GM12892 (cell line): ENCODE results near the gene BEX2. TPM values are rescaled to one million over a fixed set of nuclear protein-coding genes. Genes with fewer than 3 reads are reported as not detected.
"Not testable (repeated sequence)": the region's sequence is repeated elsewhere in the genome, so short reads cannot be mapped to it uniquely, and the experiment has no call there.

Source experiments
- DNase-seq: peaks from one replicate; pipeline ENCODE4 v3.0.0; 2011; ENCODE audit not compliant: insufficient read length
- FAIRE-seq: peaks from 2 replicates; lab custom pipeline; 2011; peaks lifted over from hg19 to GRCh38; lab: Jason Lieb, UNC
- POLR2A ChIP-seq: IDR thresholded peaks from 2 replicates; pipeline ENCODE4 v1.6.1; 2011; ENCODE audit warnings: low read depth, low read length, control low read depth
- POLR2AphosphoS5 ChIP-seq: IDR thresholded peaks from 2 replicates; pipeline ENCODE4 v1.6.1; 2011; ENCODE audit warnings: low read depth, low read length, control low read depth
- TAF1 ChIP-seq: IDR thresholded peaks from 2 replicates; pipeline ENCODE4 v1.6.1; 2011; ENCODE audit warnings: low read depth, mild to moderate bottlenecking, control low read depth, low read length, borderline replicate concordance
- polyA plus RNA-seq: library from polyadenylated mRNA; unstranded; fragments of >200 nt; gene quantifications from one replicate; pipeline ENCODE4 v1.2.1, GENCODE V29; 2012; ENCODE audit warnings: missing spikeins, inconsistent platforms; ENCODE audit not compliant: missing spikeins

BEX2 gene
- 4.7 TPM for polyA plus RNA-seq

DNA sequence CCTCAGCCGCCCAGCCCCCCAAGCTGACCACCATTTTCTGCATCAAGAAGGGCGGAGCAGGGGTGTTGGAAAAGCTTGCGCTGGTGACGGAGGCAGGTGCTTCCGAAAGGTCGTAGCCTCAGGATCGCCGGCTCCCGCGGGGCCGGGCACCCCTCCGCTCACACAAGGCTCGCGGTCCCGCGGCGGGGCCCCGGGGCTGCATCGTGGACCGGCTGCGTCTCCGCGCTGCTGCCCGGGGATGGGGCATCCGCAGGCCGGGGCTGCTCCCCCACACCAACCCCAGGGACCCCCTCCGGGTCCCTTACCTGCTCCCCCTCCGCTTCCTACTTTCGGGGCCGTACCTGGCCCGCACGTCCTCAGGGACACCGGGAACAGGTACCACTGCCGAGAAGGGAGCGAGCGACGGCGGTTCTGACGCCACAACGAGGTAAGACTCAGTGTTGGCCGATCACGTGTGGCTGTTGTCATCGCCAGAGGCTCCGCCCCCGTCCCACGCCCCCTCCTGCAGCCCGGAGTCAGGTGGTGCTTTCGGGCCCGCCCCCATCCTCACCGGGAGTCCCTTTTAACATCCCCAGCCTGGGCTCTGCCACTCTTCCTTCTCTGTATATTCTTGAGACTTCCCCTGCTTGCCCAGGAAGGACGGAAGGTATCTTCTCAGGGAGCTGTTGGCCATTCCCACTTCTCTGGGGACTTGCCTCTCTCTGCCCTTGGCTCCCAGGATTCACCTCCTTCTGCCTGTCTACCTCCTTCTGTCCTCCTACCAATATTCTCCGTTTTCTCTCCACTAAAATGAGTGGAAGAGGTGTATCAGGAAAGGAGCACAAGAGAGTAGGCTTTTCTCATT is at the start of gene BEX2:
Gene BEX2 (minus strand): TSS at position 436 of the 844 bp plus-strand sequence. CDS start 1,014 bp downstream, outside the sequence.
- FAIRE-seq (no peak), DNase-seq (peak; percentile 39)
- no peak for TF ChIP-seq TAF1
- no peak for TF ChIP-seq POLR2A
- TF ChIP-seq POLR2AphosphoS5, result no peak

DNA sequence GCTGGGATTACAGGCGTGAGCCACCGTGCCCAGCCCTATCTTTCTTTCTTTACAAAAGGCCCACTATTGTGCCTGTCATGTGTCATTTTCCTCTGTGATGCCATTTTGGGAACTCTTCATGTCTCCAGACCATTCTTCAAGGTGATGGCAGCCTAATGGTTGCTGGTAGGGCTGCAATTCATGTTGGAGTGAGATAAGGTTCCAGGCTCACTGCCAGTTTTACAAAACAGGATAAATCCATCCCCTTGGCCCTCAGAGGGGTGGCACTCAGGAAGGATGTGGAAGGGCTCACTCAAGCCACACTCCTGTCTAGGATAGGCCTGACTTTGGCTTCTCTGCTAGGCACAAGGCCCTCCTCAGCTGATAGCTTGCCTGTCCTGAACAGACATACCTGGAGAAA is 49.3 kb upstream of the BEX2 start:
- TF ChIP-seq POLR2AphosphoS5, result no peak
- no peak for TF ChIP-seq POLR2A
- no peak for TF ChIP-seq TAF1
- DNase-seq, result no peak
- FAIRE-seq, result no peak

DNA sequence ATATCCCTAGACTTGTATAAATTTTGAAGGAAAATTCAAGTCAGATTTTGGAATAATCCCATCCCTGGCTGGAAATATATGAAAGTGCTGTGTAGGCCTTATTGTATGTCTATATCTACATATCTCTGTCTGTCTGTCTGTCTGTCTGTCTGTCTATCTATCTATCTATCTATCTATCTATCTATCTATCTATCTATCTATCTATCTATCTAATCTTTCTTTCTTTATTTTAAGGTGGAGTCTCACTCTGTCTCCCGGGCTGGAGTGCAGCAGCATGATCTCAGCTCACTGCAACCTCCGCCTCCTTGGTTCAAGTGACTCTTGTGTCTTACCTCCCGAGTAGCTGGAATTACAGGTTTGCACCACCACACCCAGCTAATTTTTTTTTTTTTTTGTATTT is 48.8 kb upstream of the BEX2 start:
- not testable (repeated sequence) for FAIRE-seq, DNase-seq

DNA sequence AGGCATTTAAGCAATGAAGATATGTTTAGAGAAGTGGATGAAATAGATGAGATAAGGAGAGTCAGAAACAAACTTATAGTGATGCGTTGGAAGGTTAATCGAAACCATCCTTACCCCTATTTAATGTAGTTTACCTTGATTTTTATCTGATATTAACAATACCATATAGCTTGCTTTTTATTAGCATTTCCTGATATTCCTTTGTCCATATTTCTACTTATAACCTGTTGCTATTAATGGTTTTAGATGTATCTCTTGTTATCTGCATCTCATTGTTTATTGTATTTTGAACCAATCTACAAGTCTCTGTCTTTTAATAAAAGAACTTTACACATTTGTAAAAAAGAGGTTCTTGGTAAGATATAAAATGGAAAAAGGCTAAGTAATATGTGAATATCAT is 47.1 kb upstream of the BEX2 start:
- TF ChIP-seq POLR2A, result no peak
- TF ChIP-seq POLR2AphosphoS5, result no peak
- TF ChIP-seq TAF1, result no peak
- DNase-seq (no peak), FAIRE-seq (no peak)

DNA sequence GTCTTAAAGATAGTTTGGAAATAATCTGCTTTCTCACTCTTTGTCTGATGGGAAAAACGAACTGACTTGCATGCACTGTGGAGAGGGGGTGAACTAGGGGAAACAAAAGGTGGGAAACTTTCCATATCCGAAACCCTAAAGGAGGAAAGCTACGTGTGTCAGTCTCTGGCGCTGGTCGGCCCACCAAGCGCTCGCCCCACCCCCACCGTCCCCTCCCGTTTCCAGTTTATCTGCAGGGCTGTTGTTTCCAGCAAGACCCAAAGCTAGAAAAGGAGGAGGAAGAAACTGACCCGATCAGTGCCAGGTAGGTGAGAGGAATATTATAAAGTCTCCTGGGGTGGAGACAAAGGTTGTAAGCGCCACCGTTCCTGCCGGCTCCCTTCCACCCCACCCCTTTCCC is 46.1 kb upstream of the BEX2 start:
- TF ChIP-seq POLR2A (no peak), POLR2AphosphoS5 (no peak), TAF1 (no peak)
- no peak for DNase-seq
- no peak for FAIRE-seq

DNA sequence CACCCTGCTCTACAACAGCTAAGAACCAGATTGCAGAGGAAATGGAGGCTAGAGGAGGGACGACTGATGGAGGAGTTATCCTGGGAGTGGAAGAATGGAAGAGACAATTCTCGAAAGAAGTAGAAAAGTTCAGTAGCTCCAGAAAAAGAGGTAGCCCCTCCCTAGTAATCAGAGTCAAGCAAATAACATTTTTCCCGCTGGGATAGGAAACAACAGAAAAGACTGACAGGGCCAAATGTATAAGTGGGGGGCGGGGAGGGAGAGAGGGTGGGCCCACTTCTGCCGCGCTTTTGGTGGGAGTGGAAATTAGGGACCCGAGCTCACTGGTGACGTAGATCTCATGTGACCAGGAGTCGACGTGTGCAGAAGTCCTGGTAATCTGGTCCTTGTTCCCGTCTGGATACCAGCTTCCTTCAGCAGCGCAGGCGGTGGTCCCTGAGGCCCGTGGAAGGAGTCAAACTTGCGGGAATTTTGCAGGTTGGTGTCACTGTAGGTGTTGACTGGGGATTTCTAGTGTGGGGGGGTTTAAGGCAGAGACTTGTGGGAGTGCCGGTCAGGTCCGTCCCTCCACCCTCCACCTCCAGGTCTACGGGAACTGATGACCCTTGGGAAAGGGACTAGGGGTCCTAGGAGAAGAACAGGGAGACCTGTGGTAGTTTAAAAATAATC is 45.5 kb upstream of the BEX2 start, which contains the start of gene TCEAL9:
Gene TCEAL9 (plus strand): TSS at position 377 of the 669 bp plus-strand sequence. CDS start 1,179 bp downstream, outside the sequence.
- FAIRE-seq, result no peak
- TF ChIP-seq TAF1, result no peak
- TF ChIP-seq POLR2A, result no peak
- TF ChIP-seq POLR2AphosphoS5, result no peak

DNA sequence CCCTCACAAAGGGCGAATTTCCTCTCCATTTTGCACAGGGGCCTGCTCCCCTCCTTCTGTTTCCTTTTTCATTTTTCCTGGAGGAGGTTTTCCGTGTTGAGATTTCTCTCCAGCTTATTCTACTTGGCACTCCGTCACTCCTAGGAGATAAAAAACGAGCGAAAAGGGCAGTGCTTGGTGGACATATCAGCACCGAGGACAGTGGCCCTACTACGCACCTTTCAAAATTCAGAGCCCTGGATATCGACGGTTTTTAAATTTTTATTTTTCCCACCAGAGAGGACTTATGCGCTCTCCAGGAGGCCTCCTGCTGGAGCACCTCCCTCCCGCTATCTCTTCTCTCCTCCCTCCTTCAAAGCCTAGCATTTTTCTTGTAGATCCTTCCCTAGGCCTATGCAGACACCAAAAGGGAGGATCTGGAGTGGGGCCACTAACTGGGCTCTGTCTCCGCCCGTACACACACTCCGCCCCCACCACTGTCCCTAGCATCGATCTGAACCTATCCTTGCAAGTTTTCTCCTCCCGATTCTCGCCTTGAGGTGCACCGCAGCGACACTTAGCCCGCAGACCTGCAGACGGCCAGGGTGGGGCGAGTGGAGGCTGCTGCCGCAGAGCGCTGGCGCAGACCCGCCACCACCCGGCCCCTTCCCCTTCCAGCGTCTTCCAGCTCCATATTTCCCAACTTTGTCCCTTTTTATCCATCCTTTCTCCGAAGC is 37.0 kb upstream of the BEX2 start:
- FAIRE-seq, result no peak
- TF ChIP-seq TAF1 (no peak), POLR2AphosphoS5 (no peak), POLR2A (no peak)
- DNase-seq, result no peak

More for the DNA sequence above, 45.5 kb upstream of the BEX2 start, which contains the start of gene TCEAL9:
- no peak for DNase-seq

DNA sequence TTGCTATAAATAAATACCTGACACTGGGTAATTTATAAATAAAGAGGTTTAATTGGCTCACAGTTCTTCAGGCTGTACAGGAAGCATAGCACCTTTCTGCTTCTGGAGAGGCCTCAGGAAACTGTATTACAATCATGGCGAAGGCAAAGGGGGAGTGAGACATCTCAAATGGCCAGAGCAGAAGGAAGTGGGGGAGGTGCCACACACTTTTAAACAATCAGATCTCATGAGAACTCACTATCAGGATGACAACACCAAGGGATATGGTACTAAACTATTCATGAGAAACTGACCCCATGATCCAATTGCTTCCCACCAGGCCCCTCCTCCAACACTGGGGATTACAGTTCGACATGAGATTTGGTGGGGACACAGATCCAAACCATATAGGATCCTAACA is 33.8 kb upstream of the BEX2 start:
- no peak for FAIRE-seq
- no peak for TF ChIP-seq POLR2AphosphoS5
- no peak for DNase-seq

DNA sequence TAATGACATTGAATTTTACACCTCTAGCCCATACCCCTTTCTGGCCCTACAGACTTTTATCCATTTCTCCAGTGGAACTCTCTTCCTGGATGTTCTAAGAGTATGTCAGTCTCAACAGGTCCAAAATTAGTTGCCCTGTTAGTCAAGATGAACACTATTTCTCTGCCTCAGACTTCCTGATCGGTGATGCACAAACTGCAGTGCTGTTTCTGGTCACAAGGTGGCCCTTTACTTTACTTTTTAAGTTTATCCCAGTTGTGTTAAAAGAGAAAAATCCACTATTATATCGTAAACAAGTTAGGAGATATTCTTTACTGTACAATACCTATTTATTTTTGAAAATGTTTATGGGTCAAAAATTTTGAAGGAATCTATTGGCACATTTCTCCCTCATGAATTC is 32.3 kb upstream of the BEX2 start:
- DNase-seq (no peak), FAIRE-seq (no peak)
- TF ChIP-seq POLR2AphosphoS5, result no peak
- no peak for TF ChIP-seq TAF1
- TF ChIP-seq POLR2A, result no peak

DNA sequence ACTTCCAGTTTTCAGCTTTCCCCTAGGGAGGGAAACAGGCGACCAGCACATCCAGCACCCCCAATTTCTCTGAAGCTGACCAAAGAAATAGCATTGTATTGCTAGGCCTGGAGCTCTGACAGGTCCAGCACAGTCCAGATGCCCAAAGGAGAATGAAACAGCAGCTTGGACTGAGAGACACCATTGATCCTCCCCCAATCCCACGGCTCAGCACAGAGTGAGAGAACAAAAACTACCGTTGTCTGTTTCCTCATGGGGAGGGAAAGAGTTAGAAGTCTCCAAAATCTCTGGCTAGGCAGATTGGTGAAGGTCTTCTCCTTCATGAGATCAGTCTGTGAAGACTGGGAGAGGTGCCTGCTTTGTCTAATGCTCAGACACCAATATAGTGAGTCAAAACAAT is 27.9 kb upstream of the BEX2 start:
- no peak for FAIRE-seq
- TF ChIP-seq TAF1 (no peak), POLR2AphosphoS5 (no peak), POLR2A (no peak)

DNA sequence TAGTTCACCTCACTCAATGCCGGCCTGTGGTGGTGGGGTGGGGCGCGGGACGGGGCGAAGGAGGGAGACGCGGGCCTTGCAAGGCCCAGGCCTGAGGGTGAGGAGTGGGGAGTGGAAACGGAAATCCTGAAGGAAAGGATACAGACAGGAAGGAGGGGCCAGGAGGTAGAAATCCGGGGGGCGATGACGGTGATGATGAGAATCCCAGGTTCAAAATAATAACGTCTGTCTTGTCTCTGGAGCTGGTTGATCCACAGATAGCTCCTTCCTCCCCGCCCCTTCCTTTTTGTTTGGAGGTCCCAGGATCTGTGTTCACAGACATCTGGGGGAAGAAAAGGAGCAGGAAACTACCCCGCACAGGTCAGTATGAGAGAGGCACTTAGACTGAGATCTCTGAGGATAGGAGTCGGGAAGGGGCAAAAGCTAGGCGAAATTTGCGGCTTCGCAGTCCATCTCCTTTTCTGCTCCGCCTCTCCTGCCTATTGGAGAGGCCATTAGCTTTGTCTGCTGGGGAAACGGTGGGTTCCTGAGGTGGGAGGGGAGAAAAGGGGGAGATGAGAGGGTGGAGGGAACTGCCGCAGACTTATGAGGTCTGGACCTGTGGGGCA is 20.0 kb upstream of the BEX2 start:
- TF ChIP-seq POLR2AphosphoS5 (no peak), TAF1 (no peak), POLR2A (no peak)
- FAIRE-seq (no peak), DNase-seq (no peak)

More for the DNA sequence above, 27.9 kb upstream of the BEX2 start:
- DNase-seq, result no peak
